ENCODE results near the gene AFTPH. TPM values are rescaled to one million over a fixed set of nuclear protein-coding genes. Genes with fewer than 3 reads are reported as not detected.

AFTPH gene
- total and polyA plus RNA-seq, 7 donors = 12.0 to 26.8 (median 13.1) TPM

GRCh38 chr2:64598226-64598625 is 74.1 kb downstream of the AFTPH start:
- 96 to 99% (median 99%) methylated on average over 6 of the region's 6 CpGs for WGBS, 3 donors
- Histone ChIP-seq H3K27ac (no peak overlapping the region), H3K36me3 (ENCODE audit: insufficient read depth in 1 of 2, low read depth in 1 of 2) (no peaks in the 10 kb centered on the region), H3K4me3 (no peak overlapping the region), H3K4me1 (peaks cover 7% of the 10 kb centered on the region), H3K27me3 (ENCODE audit: insufficient read depth in 3 of 3, low read length in 2 of 3) (no peaks in the 10 kb centered on the region), H3K9me3 (no peaks in the 10 kb centered on the region)
- intact Hi-C loops (cut with DNase I) = no loop called here
- TF ChIP-seq CTCF (IDR thresholded peaks at IDR 0.05) = no peak
- ATAC-seq (no peak), DNase-seq (no peak)

- no peaks in the 10 kb centered on the region for H3K27me3 ChIP-seq (ENCODE audit: insufficient read depth in 3 of 3, low read length in 2 of 3)
- ATAC-seq (peak in 1 of 4 donors; percentile 18), DNase-seq (no peak)
- H3K36me3 ChIP-seq (ENCODE audit: insufficient read depth in 1 of 2, low read depth in 1 of 2) = no peaks in the 10 kb centered on the region
- no peaks in the 10 kb centered on the region for H3K4me1 ChIP-seq
- no peak for TF ChIP-seq CTCF (IDR thresholded peaks at IDR 0.05)
- WGBS, 3 donors = 33 to 50% (median 37%) methylated on average over 3 of the region's 3 CpGs
- intact Hi-C loops (cut with DNase I) = no loop called here
- no peak overlapping the region for H3K4me3 ChIP-seq
- no peak overlapping the region for H3K27ac ChIP-seq
- H3K9me3 ChIP-seq = no peaks in the 10 kb centered on the region
Measured at GRCh38 chr2:64599469-64599868, 75.3 kb downstream of the AFTPH start.

DNA sequence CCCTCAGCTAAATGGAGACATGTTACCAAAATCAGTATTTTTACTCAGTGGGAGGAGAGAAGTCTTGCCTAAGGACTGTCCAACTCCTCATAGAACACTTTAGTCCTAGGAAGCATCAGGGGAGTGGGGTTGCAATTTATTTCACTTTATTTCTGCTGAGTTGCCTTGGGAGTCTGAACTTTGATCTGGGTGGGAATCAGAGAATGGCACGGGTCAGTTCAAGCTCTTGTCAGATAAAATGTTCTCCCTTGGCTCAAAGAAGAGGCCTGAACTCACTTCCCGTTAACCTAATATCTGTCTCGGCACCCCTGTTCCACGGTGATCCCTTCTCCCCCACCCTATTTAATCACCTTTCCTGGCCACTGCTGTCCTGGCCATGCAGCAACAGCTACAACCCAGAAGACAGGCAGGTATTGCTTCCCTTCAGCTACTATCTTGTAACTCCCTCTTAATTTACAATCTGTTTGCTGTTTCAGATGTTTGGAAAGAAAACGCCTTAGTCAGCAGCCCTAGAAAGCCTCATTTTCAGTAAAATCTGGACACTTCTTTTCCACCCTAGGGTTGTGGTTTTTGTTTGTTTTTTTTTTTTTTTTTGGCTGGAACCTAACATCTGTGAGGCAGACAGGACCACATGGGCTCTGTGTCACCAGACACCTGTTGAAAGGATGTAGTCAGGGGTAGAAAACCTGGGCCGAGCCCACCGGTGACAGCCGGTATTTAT is 77.1 kb downstream of the AFTPH start:
- intact Hi-C loops (cut with DNase I) = no loop called here
- Histone ChIP-seq H3K9me3 (no peaks in the 10 kb centered on the region), H3K36me3 (ENCODE audit: insufficient read depth in 1 of 2, low read depth in 1 of 2) (no peaks in the 10 kb centered on the region), H3K4me3 (no peak overlapping the region), H3K4me1 (no peaks in the 10 kb centered on the region), H3K27ac (no peak overlapping the region), H3K27me3 (ENCODE audit: insufficient read depth in 3 of 3, low read length in 2 of 3) (no peaks in the 10 kb centered on the region)
- no peak for TF ChIP-seq CTCF (IDR thresholded peaks at IDR 0.05)
- WGBS, 3 donors = 78 to 81% (median 80%) methylated on average over 8 of the region's 8 CpGs
- DNase-seq (no peak), ATAC-seq (no peak)

- no peaks in the 10 kb centered on the region for H3K36me3 ChIP-seq (ENCODE audit: insufficient read depth in 1 of 2, low read depth in 1 of 2)
- ATAC-seq = no peak
- 75 to 82% (median 75%) methylated on average over 12 of the region's 12 CpGs for WGBS, 3 donors
Measured at GRCh38 chr2:64601785-64602391, 77.8 kb downstream of the AFTPH start.

More at GRCh38 chr2:64601785-64602391, 77.8 kb downstream of the AFTPH start:
- no peak for DNase-seq
- Histone ChIP-seq H3K4me3 (no peak overlapping the region), H3K27ac (no peak overlapping the region), H3K9me3 (no peaks in the 10 kb centered on the region), H3K4me1 (no peaks in the 10 kb centered on the region), H3K27me3 (ENCODE audit: insufficient read depth in 3 of 3, low read length in 2 of 3) (no peaks in the 10 kb centered on the region)
- no peak for TF ChIP-seq CTCF (IDR thresholded peaks at IDR 0.05)
- intact Hi-C loops (cut with DNase I) = no loop called here

Measured in psoas muscle (tissue), 8 donors.